Stimulated activated naive CD4-positive, alpha-beta T cell treated with Interleukin-2 at 50 U/mL for 16 hours (primary cell): Measurements from ENCODE around the gene ZNF334.

ENCODE experiments used
- DNase-seq: peaks from one replicate; lab custom pipeline; 2025; lab: John Stamatoyannopoulos, UW

Gene ZNF334

DNA sequence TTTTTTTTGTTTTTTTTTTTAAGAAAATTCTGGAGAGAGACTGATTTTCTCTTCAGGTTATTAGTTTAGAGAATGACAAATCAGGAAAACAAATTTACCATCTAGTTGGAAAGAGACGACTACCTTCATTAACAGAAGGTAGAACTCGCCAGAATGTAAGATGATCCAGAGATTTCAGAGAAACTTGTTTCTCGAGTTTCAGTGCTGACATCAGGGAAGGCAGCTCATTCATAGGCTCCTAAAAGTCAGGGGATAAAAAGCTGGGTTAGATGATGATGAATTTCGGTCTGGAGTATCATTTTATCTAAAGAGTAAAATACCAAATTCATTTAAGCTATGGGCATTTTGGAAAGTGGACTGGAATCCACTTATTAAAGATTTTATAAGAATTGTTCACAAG lies 27.9 kb downstream of the ZNF334 start:
- no peak for DNase-seq

DNA sequence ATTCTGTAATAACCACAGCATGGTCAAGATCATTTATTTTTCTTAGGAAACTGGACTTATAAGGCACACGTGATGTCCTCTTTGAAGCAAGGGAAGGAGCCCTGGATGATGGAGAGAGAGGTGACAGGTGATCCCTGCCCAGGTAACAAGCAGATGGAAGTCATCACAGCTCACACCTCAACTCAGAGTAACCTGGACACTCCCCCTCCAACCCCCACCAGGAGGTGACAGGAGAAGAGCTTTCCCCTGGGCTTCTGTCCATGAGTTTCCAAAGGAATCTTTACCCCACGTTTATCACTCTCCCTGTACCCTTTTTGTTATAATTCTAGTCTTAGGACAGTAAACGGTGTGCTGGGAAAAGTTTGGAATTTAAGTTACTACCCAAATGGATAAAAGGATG lies 28.4 kb downstream of the ZNF334 start:
- no peak for DNase-seq

DNA sequence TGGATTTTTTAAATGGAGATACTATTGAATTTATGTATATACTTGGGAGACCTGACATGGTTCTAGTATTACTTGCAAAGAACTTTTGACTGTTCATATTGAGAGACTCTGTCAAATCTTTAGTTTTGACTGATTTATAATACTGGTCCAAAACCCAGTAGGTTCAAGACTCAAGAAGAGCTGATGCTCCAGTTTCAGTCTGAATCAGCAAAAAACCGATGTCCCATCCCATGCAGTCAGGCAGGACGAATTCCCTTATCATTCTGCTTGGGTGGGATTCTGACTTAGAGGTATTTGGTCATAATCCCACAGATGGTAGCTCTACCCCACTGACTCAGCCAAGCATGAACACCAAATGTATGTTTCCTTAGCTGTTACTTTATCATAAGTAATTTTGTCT lies 29.5 kb downstream of the ZNF334 start:
- no peak for DNase-seq

DNA sequence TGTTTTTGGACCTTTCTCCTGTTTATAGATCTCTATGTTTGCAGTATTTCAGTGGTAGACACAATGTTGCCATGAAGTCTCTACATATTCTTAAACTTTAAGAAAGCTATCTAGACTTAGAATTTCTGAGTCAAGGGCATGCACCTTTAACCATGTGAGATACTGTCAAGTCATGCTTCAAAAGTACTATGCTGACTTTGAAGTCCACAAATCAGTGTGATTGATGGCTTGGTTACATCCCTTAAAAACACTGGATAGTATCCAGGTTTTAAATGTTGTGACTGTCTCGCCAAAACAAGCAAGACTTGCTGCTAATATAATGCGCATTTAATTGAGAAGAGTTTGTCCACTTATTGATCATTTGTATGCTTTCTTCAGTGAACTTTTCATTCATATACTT lies 30.5 kb downstream of the ZNF334 start:
- no peak for DNase-seq

DNA sequence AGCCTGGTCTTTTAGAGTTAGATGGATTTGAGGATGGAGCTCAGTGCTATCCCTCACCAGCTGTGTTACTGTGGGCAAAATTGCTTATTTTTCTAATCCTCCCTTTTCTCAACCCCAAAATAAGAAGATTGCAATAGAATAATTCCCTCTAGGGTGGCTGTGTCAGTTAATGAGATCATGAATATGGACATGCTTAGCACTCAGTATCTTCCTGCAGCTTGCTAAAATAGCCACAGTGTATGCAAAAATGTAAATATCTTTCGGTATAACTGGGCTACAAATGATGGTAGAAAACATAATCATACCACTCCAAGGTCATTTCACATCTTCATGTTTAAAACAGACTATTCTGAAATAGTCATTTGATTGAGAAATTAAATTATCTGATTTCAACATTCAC lies 35.7 kb downstream of the ZNF334 start:
- no peak for DNase-seq

DNA sequence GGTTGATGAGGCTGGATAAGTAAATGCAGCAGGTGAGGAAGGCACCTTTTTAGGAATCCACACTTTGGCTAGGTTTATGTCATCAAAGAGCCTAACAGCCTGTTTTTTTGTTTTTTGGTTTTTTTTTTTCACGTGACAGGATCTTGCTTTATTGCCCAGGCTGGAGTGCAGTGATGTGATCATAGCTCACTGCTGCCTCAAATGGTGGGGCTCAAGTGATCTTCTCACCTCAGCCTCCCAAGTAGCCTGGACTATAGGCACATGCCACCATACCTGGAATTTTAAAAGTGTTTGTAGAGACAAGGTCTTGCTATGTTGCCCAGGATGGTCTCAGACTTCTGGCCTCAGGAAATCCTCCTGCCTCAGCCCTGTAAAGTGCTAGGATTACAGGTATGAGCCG lies 36.1 kb downstream of the ZNF334 start:
- no peak for DNase-seq

DNA sequence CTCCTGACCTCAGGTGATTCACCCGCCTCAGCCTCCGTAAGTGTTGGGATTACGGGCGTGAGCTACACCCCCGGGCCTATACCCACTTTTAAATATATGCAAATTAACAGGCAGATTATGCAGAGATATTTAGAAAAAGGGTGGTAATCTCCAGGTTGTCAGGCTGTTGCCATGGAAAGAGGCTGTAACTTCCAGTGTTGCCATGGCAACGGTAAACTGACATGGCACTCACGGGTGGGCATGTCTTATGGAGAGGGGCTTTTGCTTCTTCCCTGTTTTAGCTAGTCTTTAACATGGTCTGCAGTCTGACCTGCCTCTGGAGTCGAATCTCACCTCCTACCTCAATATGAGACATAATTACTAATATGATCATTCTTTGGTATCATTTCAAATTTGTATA lies 44.9 kb downstream of the ZNF334 start:
- no peak for DNase-seq

DNA sequence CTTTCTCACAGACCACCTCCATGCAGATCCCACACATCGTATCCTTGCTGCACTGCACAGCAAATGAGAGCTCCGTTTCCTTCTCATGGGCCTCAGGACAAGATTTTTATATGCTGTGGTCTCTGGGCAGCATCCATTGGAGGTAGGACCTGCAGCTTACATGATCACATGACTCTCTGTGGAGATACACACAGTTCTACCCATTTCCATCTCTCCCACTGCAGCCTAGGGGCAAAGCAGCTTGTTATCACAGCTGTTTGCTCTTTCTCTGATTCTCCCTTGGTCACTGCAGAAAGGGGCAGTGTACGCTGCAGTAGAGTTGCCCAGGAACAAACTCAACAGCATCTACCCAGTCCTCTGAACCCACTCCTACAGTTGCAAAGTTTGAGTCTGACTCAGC lies 48.9 kb downstream of the ZNF334 start:
- DNase-seq: no peak

DNA sequence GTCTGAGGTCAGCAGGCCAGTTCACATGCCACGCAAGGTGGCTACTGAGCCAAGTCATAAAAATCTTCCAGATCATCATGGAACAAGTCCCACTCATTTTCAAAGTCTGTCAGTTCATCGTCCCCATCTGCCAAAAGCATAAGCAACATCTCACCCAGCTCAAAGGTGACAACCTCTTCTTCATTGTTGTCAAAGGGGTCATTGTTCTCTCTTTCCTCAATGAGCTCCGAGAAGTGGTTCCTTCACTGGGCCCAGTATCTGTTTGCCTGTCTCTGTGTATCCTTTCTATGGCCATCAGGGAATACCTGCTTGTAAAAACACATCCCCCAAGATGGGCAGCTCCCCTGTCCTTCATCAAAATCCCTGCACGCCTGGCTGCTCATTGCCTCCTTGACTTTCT lies 49.5 kb downstream of the ZNF334 start:
- DNase-seq: no peak

DNA sequence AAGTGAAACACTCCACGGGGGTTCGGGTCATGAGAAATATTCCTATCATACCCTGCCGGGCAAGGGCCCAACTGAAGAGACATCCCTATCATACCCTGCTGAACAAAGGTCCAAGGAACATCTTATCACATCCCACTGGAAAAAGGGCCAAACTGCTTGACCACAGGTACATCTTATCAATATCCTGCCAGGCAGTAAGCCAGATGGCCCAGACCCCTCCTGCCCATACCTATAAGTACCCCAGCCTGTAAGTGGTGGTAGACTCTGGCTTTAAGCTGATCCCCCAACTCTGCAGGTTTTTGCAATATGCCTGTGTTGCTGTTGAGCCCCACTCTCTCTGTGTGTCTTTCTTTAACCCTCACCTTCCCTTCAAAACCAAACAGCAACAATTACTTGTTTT lies 51.6 kb downstream of the ZNF334 start:
- DNase-seq: no peak

DNA sequence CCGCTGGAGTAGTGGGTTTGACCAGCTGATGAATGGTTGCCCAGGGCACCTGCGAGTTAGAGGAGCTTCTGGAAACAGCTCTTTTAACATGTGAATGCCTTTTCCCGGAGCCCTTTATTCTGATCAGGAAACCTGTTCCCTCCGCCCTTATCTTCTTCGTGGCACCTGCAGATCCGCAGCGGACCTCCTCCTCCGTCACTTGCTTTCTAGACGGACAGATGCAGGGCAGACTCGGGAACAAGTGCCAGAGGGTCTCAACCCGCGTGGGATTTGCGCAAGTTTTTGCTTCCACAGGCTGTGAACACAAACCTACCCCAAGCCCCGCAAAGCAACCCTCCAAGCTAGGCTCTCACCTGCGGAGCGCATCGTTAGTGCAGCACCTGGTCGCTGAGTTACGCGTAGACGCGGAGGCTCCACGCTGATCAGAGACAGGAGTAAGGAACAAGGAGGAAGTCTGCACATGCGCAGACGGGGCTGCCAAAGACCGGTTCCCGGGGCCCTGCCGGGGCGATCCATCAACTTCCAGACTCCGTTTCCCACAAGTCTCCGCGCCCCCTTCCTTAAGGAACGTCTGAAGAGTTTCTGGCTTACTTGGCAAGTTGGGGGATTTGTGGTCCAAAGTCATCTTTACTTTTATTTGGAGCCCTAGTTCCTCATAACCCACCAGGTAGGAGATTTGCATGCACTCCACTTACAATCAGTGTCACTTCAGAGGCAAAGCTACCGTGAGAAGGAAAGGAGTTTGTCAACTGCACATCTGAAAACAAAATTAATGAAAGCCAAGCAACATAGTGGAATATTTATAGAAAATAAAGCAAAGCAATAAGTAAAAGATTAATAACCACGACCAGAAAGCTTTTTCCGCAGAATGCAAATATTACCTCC lies 54.3 kb downstream of the ZNF334 start:
- no peak for DNase-seq

DNA sequence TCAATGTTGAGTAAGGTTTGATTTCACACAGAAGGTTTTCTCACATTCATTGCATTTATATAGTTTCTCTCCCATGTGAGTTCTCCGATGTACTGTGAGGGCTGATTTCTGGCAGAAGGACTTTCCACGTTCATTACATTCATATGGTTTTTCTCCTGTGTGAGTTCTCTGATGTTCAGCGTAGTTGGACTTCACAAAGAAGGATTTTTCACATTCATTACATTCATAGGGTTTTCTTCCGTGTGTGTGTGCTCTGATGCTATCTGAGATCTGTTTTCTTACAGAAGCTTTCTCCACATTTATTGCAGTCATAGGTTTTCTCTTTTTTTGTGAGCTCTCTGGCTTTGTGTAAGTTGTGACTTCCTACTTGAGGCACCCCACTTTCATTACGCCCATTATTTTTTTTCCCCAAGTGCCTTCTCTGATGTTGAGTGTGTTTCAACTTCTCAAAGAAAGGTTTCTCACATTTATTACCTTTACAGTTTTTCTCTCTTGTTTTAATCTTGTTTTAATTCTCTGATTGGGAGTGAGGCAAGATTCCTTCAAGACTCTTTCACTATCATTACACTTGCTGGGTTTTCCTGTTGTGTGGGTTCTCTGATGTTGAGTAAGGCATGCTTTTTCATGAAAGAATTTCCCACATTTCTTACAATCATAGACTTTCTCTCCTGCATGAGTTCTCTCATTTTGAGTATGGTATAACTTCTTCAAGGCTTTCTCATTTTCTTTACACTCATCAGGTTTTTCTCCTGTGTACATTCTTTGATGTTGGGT lies 56.9 kb downstream of the ZNF334 start:
- no peak for DNase-seq

DNA sequence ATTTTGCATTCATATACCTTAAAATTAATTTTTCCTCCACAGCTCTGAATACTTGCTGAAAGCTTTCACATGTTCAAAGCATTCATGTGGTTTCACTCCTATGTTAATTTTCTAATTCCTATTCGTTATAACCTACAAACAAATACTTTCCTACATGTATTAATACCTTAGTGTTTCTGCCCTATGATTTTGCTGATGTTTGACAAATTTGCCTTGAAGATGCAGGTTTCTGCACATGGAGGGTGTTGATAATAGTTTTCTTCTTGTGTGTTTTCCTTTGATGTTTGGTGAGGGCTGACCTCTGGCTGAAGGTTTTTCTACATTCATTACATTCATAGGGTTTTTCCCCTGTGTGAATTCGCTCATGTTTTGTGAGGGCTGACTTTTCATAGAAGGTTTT lies 57.6 kb downstream of the ZNF334 start:
- DNase-seq: no peak
